Measurements from ENCODE around the gene PARD3. TPM values are rescaled to one million over a fixed set of nuclear protein-coding genes. Genes with fewer than 3 reads are reported as not detected.

Gene PARD3
- total RNA-seq, 6 donors from 2014 or later: 30.6 to 108 (median 50.6) TPM

GRCh38 chr10:34462056-34462455 lies 353.0 kb downstream of the PARD3 start:
- no peak overlapping the region for H3K27ac ChIP-seq
- 84 to 93% methylated on average over 3 of the region's 3 CpGs for WGBS, 2 donors
- peaks cover 0 to 4% (median 0%) of the 10 kb centered on the region in 4 donors for H3K4me1 ChIP-seq
- DNase-seq (no peak), ATAC-seq (ENCODE audit: low FRiP score in 2 of 2) (no peak)
- no peaks in the 10 kb centered on the region for H3K9me3 ChIP-seq
- no peaks in the 10 kb centered on the region for H3K36me3 ChIP-seq
- TF ChIP-seq, protein P1, sequence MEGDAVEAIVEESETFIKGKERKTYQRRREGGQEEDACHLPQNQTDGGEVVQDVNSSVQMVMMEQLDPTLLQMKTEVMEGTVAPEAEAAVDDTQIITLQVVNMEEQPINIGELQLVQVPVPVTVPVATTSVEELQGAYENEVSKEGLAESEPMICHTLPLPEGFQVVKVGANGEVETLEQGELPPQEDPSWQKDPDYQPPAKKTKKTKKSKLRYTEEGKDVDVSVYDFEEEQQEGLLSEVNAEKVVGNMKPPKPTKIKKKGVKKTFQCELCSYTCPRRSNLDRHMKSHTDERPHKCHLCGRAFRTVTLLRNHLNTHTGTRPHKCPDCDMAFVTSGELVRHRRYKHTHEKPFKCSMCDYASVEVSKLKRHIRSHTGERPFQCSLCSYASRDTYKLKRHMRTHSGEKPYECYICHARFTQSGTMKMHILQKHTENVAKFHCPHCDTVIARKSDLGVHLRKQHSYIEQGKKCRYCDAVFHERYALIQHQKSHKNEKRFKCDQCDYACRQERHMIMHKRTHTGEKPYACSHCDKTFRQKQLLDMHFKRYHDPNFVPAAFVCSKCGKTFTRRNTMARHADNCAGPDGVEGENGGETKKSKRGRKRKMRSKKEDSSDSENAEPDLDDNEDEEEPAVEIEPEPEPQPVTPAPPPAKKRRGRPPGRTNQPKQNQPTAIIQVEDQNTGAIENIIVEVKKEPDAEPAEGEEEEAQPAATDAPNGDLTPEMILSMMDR (IDR thresholded peaks at IDR 0.05): no peak
- TF ChIP-seq EP300 (IDR thresholded peaks at IDR 0.05) (no peak), POLR2A (IDR thresholded peaks at IDR 0.05) (no peak), POLR2AphosphoS5 (IDR thresholded peaks at IDR 0.05) (no peak)
- H3K4me3 ChIP-seq: no peak overlapping the region
- no peaks in the 10 kb centered on the region for H3K27me3 ChIP-seq

- no peaks in the 10 kb centered on the region for H3K4me1 ChIP-seq
- no peak overlapping the region for H3K4me3 ChIP-seq
- no peak for TF ChIP-seq POLR2AphosphoS5 (IDR thresholded peaks at IDR 0.05)
- TF ChIP-seq, protein P1 (IDR thresholded peaks at IDR 0.05): no peak
- no peak for TF ChIP-seq POLR2A (IDR thresholded peaks at IDR 0.05)
- TF ChIP-seq EP300 (IDR thresholded peaks at IDR 0.05): no peak
- ATAC-seq (ENCODE audit: low FRiP score in 2 of 2) (no peak), DNase-seq (no peak)
- WGBS, 2 donors: 75 to 89% methylated on average over 6 of the region's 6 CpGs
- no peak overlapping the region for H3K27ac ChIP-seq
- no peaks in the 10 kb centered on the region for H3K27me3 ChIP-seq
- no peaks in the 10 kb centered on the region for H3K9me3 ChIP-seq
- H3K36me3 ChIP-seq: no peaks in the 10 kb centered on the region
Observed at GRCh38 chr10:34454590-34455261, 360.4 kb downstream of the PARD3 start.

GRCh38 chr10:34449836-34450235 lies 365.3 kb downstream of the PARD3 start:
- H3K27me3 ChIP-seq: no peaks in the 10 kb centered on the region
- H3K36me3 ChIP-seq: no peaks in the 10 kb centered on the region
- no peak overlapping the region for H3K27ac ChIP-seq
- no peaks in the 10 kb centered on the region for H3K9me3 ChIP-seq
- no peak for TF ChIP-seq POLR2AphosphoS5 (IDR thresholded peaks at IDR 0.05)
- no peak for TF ChIP-seq EP300 (IDR thresholded peaks at IDR 0.05)
- TF ChIP-seq, protein P1 (IDR thresholded peaks at IDR 0.05): no peak
- no peak for TF ChIP-seq POLR2A (IDR thresholded peaks at IDR 0.05)
- DNase-seq: no peak
- no peak for ATAC-seq (ENCODE audit: low FRiP score in 2 of 2)
- H3K4me3 ChIP-seq: no peak overlapping the region
- H3K4me1 ChIP-seq: no peaks in the 10 kb centered on the region
- 87 to 90% methylated on average over 2 of the region's 2 CpGs for WGBS, 2 donors

GRCh38 chr10:34446049-34446448 lies 369.0 kb downstream of the PARD3 start:
- H3K9me3 ChIP-seq: no peaks in the 10 kb centered on the region
- ATAC-seq (ENCODE audit: low FRiP score in 2 of 2): no peak
- TF ChIP-seq, protein P1 (IDR thresholded peaks at IDR 0.05): no peak
- TF ChIP-seq POLR2A (IDR thresholded peaks at IDR 0.05): no peak
- no peak for TF ChIP-seq POLR2AphosphoS5 (IDR thresholded peaks at IDR 0.05)
- TF ChIP-seq EP300 (IDR thresholded peaks at IDR 0.05): no peak
- no peaks in the 10 kb centered on the region for H3K4me1 ChIP-seq
- no peak overlapping the region for H3K27ac ChIP-seq
- 94 to 95% methylated on average over 3 of the region's 3 CpGs for whole genome bisulfite sequencing, 2 donors
- no peak for DNase-seq
- no peaks in the 10 kb centered on the region for H3K36me3 ChIP-seq
- no peaks in the 10 kb centered on the region for H3K27me3 ChIP-seq
- H3K4me3 ChIP-seq: no peak overlapping the region
